Measurements from ENCODE around the gene CALHM1. TPM values are rescaled to one million over a fixed set of nuclear protein-coding genes. Genes with fewer than 3 reads are reported as not detected.

The CALHM1 gene
- total and polyA plus RNA-seq, 2 of the 13 experiments (the other 11 are each of a cell fraction or from before 2014, with no cell fraction given) = 0.04 TPM; not detected in 1

GRCh38 chr10:103499881-103500280 lies 41.2 kb upstream of the CALHM1 start:
- ATAC-seq (no peak), DNase-seq (ENCODE audit: low spot score) (no peak), FAIRE-seq (no peak)
- no peaks in the 10 kb centered on the region for H3K36me3 ChIP-seq (replicated peaks in 1 of 2; ENCODE audit: control insufficient read depth in 1 of 2, insufficient read depth in 2 of 2, low read length in 2 of 2)
- intact Hi-C loops (cut with micrococcal nuclease; ENCODE audit: unreplicated experiment) (no loop called here), in situ Hi-C loops (cut with HindIII; ENCODE audit: extremely low pct_ligation_motif_present, low pct_unique_long_range_greater_than_20kb) (no loop called here)
- ChIA-PET POLR2A (no interaction called here), CTCF (ENCODE audit: low intra/inter-chr PET ratio, low total read pairs) (no interaction called here)
- no peak overlapping the region for H3K4me2 ChIP-seq (ENCODE audit: low read depth, low read length)
- no peak overlapping the region for H3K27ac ChIP-seq (ENCODE audit: extremely low read length, insufficient read depth, low read length)
- no peak overlapping the region for H3K4me3 ChIP-seq (replicated peaks in 1 of 3; ENCODE audit: insufficient read depth in 1 of 3, low read depth in 2 of 3, low read length in 3 of 3)
- no peaks in the 10 kb centered on the region for H4K20me1 ChIP-seq (ENCODE audit: insufficient read depth, low read length)
- H3K4me1 ChIP-seq (ENCODE audit: insufficient read depth, low read length) = peaks cover 11% of the 10 kb centered on the region
- H2AFZ ChIP-seq (ENCODE audit: low read length) = no peak overlapping the region
- BruUV-seq (replicated peaks) = no TSS peak
- TF ChIP-seq CCAR2 (optimal IDR thresholded peaks at IDR 0.05; ENCODE audit: low read depth, low read length) (no peak), ZBTB10 (CRISPR knock-in tag; IDR thresholded peaks at IDR 0.05; ENCODE audit: borderline replicate concordance) (no peak), ZNF3 (CRISPR knock-in tag; IDR thresholded peaks at IDR 0.05) (no peak), TSC22D2 (CRISPR knock-in tag; IDR thresholded peaks at IDR 0.05; ENCODE audit: borderline replicate concordance) (no peak), RAD21 (CRISPR knock-in tag; IDR thresholded peaks at IDR 0.05) (no peak), ZNF878 (CRISPR knock-in tag; IDR thresholded peaks at IDR 0.05) (no peak), SP2 (CRISPR knock-in tag; IDR thresholded peaks at IDR 0.05) (no peak), SMAD1 (CRISPR knock-in tag; IDR thresholded peaks at IDR 0.05; ENCODE audit: borderline replicate concordance, low read depth) (no peak)
- TF ChIP-seq, protein P1, sequence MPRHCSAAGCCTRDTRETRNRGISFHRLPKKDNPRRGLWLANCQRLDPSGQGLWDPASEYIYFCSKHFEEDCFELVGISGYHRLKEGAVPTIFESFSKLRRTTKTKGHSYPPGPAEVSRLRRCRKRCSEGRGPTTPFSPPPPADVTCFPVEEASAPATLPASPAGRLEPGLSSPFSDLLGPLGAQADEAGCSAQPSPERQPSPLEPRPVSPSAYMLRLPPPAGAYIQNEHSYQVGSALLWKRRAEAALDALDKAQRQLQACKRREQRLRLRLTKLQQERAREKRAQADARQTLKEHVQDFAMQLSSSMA (CRISPR knock-in tag; IDR thresholded peaks at IDR 0.05) = no peak
- H3K9ac ChIP-seq (ENCODE audit: insufficient read depth, low read depth, low read length) = no peak overlapping the region
- 23% methylated on average over 6 of the region's 7 CpGs for WGBS (ENCODE audit: low lambda C conversion rate)
- no peaks in the 10 kb centered on the region for H3K9me3 ChIP-seq (ENCODE audit: low read length)
- H3K27me3 ChIP-seq (ENCODE audit: control insufficient read depth in 1 of 2, insufficient read depth in 2 of 2, low read length in 2 of 2) = peaks cover 4 to 64% of the 10 kb centered on the region in 2 experiments; a peak in 3 of 5 replicates
- no peaks in the 10 kb centered on the region for H3K79me2 ChIP-seq (ENCODE audit: insufficient read depth, low read length)

Data from HepG2 (cell line).